ENCODE measurements around the gene ADCY7.

The ADCY7 gene

GRCh38 chr16:50252874-50253513, 13.4 kb upstream of the ADCY7 start:
- TF ChIP-seq, protein P1, sequence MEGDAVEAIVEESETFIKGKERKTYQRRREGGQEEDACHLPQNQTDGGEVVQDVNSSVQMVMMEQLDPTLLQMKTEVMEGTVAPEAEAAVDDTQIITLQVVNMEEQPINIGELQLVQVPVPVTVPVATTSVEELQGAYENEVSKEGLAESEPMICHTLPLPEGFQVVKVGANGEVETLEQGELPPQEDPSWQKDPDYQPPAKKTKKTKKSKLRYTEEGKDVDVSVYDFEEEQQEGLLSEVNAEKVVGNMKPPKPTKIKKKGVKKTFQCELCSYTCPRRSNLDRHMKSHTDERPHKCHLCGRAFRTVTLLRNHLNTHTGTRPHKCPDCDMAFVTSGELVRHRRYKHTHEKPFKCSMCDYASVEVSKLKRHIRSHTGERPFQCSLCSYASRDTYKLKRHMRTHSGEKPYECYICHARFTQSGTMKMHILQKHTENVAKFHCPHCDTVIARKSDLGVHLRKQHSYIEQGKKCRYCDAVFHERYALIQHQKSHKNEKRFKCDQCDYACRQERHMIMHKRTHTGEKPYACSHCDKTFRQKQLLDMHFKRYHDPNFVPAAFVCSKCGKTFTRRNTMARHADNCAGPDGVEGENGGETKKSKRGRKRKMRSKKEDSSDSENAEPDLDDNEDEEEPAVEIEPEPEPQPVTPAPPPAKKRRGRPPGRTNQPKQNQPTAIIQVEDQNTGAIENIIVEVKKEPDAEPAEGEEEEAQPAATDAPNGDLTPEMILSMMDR (IDR thresholded peaks at IDR 0.05), result no peak

DNA sequence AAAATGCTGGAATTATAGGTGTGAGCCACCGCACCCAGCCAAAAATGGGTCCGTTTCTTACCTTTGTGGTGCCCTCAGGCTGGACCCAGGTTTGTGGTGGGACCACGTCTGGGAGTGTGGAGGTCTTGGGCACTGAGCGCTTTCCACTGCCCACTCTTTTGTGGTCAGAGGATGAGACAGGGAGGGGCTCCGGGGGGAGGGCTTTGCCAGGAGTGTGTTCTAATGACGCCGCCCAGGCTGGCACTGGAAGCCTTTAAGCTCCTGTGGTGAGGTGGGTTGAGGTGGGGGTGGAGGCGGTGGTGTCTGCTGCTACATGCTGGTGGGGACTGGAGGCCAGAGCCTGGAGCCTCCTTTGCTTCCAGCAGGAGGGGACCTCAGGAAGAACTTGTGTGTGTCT, 12.8 kb upstream of the ADCY7 start:
- TF ChIP-seq, protein P1 (IDR thresholded peaks at IDR 0.05), result no peak

DNA sequence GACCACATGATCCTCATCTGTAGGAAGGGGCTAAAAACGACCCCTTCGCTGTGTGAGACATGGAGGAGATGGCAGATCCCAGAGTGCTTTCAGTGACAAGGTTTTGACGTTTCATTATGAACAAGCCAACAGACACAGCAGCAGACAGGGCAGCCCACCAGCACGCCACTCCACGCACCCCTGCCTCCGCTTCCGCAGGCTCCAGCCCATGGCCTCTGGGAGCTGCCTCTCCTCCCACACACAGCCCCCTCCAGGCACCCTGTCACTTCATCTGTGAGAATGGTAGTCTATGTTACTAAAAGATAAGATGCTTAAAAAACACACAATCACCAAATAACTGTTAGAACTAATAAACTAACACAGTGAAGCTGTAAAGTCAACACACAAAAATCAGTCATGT, 12.3 kb upstream of the ADCY7 start:
- TF ChIP-seq, protein P1 (IDR thresholded peaks at IDR 0.05), result no peak

DNA sequence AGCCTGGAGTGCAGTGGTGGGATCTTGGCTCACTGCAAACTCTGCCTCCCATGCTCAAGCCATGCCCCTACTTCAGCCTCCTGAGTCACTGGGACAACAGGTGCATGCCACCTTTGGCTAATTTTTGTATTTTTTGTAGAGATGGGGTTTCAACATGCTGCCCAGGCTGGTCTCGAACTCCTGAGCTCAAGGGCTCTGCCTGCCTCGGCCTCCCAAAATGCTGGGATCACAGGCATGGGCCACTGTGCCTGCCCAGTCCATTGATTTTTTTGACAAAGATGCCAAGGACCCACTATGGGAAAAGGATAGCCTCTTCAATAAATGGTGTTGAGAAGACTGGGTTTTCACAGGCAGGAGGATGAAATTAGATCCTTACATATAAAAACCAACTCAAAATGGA, 10.8 kb upstream of the ADCY7 start:
- TF ChIP-seq, protein P1 (IDR thresholded peaks at IDR 0.05), result no peak

DNA sequence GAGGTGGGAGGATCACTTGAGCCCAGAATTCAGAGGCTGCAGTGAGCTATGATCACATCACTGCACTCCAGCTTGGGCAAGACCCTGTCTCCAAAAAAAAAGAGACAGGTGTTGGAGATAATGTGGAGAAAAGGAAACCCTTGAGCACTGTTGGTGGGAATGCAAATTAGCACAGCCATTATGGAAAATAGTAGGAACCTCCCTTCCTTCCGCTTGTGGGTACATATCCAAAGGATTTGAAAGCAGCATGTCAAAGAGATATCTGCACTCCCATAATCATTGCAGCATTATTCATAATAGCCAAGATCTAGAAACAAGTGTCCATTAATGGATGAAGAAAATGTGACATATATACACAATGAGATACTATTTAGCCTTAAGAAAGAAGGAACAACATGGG, 9.7 kb upstream of the ADCY7 start:
- TF ChIP-seq, protein P1 (IDR thresholded peaks at IDR 0.05), result no peak

- TF ChIP-seq, protein P1 (IDR thresholded peaks at IDR 0.05), result no peak
These were observed 8.5 kb upstream of the ADCY7 start for GRCh38 chr16:50257876-50258275.

- TF ChIP-seq, protein P1 (IDR thresholded peaks at IDR 0.05), result no peak
These were observed 6.8 kb upstream of the ADCY7 start for GRCh38 chr16:50259334-50260205.

Data from LNCAP (cell line).